GM18907 (cell line): ENCODE measurements around the gene CHST15.
"Not testable (repeated sequence)": the region's sequence is repeated elsewhere in the genome, so short reads cannot be mapped to it uniquely, and the experiment has no call there.

Experiments
- ATAC-seq: cut with Tn5 transposase; IDR thresholded peaks from one replicate; pipeline ENCODE4 v1.9.1; 2021; ENCODE audit warnings: mild to moderate bottlenecking, moderate library complexity; ENCODE audit not compliant: unreplicated experiment

Gene CHST15

DNA sequence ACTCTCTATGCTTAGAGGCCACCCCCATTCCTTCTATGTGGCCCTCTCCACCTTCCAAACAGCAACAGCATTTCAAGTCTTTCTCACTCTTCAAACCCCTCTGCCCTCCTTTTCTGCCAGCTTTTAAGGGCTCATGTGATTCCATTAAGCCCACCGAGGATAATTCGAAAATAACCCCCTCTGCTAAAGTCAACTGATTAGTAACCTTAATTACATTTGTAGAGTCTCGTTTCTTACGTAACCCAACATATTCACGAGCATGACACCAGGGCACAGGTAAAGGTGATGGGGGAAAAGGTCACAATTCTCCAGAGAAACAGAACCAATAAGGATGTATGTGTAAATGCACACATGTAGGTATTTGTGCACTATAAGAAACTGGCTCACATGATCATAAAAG, 6.7 kb upstream of the CHST15 start:
- ATAC-seq, result no peak

DNA sequence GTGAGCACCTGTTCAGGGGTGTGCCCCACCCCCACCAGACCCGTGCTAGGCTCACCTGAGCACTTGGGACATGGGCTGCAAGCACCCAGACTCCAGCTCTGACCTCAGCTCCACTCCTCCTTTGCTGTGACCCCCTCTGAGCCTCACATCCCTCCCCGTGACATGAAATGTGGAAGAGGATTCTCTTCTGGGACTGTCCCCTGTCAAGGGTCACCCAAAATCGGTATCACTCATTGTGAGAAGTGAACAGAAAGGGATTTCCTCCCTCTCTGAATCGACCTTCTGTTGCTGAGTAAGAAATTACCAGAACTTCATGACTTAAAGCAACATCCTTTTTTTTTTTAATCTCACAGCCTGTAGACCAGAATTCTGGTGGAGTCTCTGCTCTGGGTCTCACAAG, 6.2 kb upstream of the CHST15 start:
- ATAC-seq, result peak; percentile 52

DNA sequence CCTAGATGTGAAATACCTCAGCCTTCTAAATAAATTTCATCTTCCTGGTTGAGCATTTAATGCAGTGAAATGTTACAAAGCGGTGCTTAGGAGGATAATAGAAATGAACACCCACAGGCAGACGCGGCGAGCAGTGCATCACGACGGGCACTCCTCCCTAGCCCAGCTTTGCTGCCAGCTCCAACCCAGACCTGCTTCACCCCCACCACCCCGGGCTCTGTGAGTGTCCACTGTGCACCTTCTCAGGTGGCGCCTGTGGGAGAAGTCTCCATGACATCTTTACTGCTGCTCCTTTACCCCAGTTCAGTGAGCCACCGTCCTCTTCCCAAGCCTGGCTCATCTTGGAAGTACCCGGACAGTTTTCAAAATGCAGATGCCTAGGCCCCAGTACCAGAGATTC, 5.2 kb upstream of the CHST15 start:
- no peak for ATAC-seq

DNA sequence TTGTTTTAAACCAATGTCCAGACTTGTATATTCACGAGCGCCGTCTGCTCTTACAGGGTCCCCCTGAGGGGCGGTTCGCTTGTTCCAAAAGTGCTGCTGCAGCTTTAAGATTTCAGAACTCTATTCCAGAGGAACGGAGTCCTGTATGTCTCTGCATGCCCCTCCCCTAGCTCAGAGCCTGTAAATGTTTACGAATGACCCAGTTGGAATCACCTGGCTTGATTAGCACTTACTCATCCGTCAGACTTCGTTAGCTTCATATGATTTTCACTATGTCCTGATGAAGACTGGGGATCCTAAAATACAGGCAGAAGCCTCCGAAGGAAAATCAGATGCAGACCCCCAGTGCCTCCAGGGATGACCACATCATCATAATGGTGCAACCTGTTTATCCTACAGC, 4.5 kb upstream of the CHST15 start:
- ATAC-seq, result no peak

DNA sequence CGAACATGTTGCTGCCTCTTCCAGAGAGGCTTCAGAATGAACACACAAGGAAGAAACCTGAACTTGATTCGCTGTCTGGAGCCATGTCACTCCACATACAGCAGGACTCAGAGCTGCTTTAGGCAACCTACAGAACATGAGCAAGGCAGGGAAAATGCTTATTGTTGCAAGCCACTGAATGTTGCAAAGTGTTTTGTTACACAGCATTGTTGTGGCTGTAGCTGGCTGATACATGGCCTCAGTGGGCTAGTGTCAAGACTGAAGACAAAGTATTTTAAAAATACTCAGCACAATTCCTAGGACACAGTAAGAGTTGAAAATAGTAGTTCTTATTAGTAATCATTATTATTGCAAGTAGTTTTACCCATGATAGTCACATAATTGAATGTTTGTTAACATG, 3.1 kb upstream of the CHST15 start:
- ATAC-seq, result no peak

DNA sequence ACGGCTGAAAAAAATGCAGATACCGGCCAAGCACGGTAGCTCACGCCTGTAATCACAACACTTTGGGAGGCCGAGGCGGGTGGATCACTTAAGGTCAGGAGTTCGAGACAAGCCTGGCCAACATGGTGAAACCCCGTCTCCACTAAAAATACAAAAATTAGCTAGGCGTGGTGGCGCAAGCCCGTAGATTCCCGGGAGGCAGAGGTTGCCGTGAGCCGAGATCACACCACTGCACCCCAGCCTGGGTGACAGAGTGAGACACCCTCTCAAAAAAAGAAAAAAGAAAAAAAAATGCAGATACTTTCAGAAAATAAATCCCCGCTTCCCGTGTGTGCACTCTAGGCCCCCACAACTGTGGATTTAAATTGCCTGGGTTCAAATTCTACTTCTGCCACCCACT, 2.4 kb upstream of the CHST15 start:
- not testable (repeated sequence) for ATAC-seq

DNA sequence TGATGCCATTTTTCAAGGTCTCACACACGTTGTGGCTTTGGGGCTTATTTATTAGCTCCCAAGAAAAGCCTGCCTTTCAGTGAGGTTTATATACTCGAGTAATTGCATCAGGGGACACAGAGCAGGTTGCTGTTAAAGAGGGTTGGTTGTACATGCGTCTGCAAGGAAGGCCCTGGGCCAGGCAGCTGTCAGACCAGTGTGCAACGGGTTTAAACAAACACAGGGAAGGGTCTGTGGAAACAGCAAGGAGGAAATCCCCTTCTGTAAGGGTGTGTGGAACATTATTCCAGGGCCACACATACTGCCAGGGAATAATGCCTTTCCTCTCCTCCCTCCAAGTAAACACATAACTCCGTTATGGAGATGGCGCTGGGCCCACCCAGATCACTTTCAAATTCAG, 1.7 kb upstream of the CHST15 start:
- ATAC-seq, result no peak

DNA sequence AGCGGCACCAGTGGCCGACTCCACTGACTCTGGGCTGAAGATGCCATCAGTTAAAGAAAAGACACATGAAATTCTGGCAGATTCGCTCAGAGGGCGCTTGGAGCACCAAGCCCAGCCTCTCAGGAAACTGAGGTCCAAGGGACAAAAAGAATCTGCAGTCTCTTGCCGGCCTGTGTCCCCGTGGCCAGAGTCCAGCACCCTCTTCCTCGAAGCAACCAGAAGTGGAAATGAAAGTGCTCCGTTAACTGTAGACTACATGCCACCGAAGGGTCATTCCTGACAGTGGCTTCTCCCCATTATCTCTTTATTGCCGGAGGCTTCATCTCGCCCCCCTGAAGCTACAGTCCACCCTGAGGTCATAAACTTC, 1.0 kb upstream of the CHST15 start:
- no peak for ATAC-seq

DNA sequence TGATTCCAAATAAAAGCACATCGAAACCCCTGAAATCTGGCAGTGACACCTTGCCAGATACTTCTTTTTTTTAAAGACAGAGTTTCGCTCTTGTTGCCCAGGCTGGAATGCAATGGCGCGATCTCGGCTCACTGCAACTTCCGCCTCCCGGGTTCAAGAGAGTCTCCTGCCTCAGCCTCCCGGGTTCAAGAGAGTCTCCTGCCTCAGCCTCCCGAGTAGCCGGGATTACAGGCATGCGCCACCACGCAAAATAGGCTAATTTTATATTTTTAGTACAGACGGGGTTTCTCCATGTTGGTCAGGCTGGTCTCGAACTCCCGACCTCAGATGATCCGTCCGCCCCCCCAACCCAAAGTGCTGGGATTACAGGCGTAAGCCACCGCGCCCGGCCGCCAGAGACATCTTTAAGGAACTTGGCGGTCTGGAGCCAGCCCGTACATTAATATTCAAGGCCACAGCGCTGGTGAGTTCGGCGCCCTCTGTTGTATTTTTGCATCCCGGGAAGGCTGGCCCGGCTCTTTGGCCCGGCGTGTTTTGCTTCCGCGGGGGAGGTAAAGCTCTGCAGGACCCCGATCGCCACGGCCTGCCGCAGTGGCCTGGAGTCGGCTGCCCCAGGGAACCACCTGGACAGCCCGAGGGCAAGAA, 498 bp upstream of the CHST15 start:
- ATAC-seq, result not testable (repeated sequence)

DNA sequence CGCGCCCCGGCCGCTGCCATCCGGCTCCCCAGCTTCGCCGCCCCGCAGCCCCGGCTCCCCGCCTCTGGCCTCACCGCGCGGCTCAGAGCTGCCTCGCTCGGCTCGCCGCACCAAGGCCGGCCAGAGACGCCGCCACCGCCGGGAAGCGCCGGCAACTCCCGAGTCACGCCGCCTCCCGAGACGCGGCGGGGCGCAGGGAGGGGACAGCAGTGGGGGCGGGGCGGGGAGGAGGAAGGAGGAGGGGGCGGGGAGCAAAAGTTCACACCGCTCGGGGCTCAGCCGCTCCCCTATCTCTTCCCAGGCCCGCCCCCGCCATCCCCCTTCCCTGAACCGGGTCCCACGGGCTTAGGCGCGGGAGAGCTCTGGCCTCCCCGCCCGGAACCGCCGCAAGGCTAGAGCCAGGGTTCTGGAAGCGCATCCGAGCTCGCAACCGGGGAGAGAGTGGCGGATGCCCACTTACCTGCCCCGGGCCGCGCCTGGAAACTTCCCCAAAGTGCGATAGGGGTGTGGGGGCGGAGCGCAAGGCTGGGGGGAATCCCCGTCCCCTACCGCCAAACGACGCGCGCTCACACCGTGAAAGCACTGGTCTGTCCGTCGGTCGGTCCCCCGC, 1.0 kb downstream of the CHST15 start:
- no peak for ATAC-seq

DNA sequence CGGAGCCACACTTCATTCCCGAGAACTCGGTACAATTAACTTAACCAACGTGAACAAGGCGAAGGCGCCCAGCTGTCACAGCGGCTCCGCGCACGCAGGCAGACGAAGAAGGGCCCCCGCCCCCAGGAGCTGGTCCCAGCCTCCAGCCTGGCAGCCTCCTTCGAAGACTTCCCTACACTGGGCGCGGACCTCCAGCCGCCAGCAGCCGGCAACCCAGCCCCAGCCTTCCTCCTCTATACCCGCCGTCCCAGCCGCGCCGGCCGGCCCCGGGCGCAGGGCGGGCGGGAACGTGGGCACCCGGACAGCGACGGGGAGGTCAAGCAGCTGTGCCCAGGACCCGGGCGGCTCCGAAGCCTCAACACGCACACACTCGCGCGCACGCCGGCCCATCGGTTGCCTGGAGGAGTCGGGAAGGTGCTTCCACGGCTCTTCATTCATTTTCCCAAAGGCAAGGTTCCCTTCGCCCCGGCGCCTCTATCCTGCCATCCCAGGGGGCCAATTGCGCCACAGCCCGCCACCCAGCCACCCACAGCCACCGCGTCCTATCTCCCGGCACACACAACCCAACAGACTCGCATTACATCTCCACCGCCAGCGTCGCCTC, 1.6 kb downstream of the CHST15 start:
- ATAC-seq, result no peak

DNA sequence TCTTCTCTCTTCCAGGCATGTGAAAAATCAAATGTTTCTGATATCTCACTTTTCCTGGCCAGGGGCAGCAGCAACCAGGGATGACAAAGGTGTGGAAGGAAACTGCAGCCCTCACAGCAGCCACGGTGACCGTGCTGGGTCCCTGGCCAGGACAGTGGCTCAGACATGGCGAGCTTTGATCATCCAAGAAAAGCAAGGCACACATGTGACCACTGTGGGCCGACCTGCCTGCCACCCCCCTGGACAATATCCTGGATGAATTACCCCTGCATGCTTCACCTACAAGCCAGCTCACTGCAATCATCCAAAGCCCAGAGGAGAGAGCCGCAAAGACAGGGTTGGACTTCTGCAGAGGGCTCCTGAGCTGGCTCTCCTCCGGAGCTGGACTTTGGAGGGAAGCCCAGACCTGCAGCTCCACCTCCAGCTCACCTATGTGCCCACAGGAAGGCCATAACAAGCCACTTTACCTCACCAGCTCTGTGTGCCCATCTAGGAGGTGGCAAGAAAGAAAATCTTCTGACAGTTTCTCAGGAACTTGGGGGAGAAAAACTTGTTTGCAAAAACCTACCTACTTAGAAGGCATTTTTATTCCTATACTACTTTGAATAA, 2.7 kb downstream of the CHST15 start:
- no peak for ATAC-seq

DNA sequence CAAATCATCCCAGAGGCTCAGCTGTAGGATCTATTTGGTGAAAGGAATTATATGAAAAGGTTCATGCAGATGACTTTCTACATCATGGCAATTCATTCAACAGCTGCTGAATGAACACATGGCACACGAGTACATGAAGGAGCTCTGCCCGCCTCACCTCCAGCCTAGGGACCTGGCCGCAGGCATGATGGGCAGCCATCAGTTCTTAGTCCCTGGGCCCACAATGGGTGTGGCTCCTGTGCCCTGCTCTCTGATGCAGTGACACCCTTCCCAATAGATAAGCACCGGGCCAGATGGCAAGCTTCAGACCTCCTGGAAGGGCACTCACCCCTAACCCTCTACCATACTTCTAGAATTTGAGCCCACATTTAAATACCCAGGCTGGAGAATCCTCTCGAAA, 3.5 kb downstream of the CHST15 start:
- ATAC-seq, result no peak

DNA sequence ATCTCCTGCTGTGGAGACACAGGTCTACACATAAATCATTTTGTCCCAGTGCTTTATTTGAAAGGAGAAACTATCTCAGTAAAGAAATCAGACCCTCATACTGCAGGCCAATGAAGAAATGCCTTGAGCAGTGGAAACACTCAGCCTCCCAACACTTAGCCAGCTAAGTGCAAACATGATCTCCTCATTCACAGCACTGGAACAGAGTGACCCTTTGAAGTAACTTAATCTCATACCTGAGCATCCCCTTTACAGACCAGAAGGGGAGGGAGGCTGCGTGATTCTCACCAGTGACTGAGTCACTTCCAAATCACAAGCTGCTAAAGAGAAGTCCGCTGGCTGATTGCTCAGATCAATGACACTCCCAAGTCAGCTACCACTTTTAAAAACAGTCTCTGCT, 4.5 kb downstream of the CHST15 start:
- no peak for ATAC-seq

DNA sequence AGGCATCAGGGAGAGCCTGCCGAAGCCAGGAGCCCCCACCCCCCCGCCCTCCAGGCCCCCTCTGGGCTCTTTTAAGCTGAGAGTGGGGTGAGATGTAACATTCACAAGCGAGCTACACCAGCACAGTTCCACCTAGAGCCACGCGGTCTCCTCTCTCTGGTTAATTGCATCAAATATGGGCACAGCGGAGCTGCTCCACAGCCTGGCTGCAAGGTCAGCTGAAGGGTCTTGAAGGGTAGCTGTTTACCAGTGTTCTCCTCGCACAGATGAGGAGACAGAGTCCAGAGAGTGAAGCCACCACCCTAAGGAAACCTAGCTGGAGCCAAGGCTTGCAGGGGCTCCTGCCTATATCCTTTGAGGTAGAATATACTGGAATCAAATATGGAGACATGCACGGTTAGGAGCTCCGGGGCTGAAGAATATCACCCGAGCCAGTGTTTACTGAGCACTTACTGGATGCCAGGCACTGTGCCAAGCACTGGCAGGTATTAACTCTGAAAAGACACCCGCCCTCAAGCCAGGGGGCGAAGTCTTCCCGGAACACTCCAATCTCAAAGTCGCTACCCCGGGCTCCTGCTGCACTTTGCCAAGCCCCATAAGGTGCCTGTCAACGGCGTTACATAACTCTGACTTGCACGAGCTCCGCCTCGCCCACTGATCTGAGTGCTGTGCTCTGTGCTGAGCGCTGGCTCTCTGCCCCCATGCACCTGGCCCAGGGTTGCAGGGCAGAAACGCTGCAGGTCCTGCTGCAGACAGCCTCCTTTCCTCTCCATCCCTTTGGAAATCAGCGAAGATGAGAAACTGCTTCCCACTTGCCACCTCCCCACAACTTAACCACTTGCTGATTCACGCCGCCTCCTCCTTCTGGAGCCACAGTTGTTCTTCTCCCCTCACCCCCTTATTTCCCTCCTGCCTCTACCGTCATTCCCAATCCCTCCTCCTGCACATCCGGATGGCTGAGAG, 5.4 kb downstream of the CHST15 start:
- ATAC-seq, result no peak

DNA sequence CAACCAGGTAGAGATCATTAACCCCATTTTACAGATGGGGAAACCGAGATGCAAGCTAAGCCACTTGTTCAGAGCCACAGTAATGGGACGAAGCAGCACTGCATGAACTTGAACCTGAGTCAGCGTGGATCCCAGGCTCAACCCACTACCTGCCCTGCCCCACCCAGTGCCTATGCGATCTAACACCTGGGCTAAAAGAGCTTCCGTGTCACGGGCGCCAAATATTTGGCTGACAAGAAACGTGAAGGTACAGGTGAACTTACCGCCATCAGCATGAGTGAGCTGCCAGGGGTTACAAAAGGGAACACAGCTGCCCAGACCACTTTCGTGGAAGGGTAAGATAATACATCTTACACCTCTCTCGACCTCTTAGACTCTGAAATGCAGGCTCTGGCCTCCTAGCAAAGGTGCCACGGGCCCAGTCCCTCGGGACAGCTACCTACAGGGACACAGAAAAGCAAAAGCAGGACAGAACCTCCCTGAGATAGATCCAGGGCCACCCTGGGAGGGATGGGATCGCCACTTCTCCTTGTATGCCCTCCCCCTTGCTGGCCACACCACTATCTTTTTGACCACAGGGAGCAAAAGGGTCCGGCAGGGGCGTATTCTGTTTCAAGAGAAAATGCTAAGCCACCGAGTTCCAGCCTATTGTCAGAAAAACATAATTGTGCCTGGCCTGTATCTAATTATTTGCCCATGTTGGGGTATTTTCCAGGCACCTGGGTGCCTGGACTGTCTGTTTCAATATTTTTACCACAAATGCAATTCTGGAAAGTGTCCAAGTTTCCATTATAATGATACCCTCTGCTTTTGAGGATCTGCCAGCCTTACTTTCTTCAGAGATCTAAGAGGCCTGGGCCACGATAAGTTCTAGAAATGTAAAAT, 6.4 kb downstream of the CHST15 start:
- no peak for ATAC-seq

DNA sequence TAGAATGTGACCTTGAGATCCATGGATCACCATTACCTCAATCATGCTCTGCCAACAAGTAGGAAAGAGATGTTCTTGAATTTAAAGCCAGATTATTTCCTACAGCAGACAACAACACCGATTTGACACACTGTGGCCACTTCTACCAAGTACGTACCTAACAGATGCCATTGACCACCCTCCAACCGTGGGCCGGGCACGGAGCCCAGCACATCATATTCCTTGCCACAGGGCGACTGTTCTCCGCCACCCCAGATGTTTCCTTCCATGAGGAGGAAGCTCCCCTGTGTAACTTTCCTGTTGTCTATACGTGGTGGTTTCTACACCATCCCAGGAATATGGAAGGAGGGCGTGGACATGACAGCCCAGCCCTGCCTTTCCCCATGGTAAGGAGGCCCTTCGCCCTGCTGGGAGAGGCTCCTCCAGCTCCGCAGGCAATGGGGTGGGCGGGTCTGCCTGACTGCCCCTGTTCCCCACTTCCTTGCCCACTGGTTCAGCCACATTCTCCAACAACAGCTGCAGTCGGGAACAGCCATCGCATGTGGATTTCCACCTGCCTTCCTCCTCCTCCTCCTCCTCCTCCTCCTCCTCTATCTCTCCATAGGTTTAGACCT, 7.2 kb downstream of the CHST15 start:
- no peak for ATAC-seq

DNA sequence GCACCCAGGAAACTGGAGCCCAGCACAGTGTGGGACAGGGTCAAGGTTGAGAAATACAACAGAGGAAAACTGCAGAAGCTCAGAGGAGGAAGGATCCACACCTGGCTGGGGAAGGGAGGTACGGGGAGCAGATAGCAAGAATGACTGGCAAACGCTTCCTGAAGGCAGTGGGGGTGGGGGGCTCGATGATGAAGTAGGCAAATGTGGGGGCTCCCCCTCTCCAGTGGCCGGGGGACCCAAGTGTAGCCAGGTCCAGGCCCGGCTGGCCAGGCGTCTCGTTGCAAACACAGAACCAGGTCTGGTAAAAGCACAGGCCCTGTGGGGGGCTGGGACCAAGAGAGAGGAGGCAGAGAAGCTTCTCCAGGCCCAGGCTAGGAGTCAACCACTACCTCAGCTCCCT, 7.7 kb downstream of the CHST15 start:
- no peak for ATAC-seq

DNA sequence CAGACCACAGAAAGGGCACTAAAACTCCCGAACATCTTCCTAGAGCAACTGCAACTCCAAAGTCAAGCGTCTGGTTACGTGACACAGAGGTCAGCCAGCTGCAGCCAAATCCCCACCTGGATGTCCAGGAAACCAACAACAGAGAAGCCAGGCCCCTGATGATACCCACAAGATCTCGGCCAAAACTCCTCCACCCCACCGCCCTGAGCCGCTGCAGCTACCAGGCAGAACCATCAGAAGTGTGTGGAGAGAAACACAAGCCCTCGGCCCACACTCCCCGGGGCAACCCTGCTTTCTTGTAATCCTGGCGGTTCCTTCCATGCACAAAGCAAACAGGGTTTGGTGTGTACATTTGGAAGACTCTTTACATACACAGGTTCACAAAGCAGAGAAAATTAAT, 8.7 kb downstream of the CHST15 start:
- ATAC-seq, result no peak
